Activated T-cell treated with anti-CD3 and anti-CD28 coated beads, Interleukin-2, amount 50 U/mL, for 24 hours (primary cell): ENCODE results near the gene ALOXE3.
A peak's percentile ranks its signal among the peaks of the same experiment; 100 is the strongest.
"Not testable (repeated sequence)": the region's sequence is repeated elsewhere in the genome, so short reads cannot be mapped to it uniquely, and the experiment has no call there.

ENCODE experiments used
- DNase-seq: peaks from one replicate; pipeline ENCODE4 v3.0.0-alpha.2; 2020
- H3K27ac Mint-ChIP-seq: 2 replicates; pipeline ENCODE4 v1.8.0; 2020; ENCODE audit warnings: mild to moderate bottlenecking, mixed read lengths
- H3K27me3 Mint-ChIP-seq: 2 replicates; pipeline ENCODE4 v1.8.0; 2020; ENCODE audit warnings: mixed read lengths
- H3K36me3 Mint-ChIP-seq: 2 replicates; pipeline ENCODE4 v1.8.0; 2020; ENCODE audit warnings: low read depth, mixed read lengths
- H3K4me1 Mint-ChIP-seq: 2 replicates; pipeline ENCODE4 v1.8.0; 2020; ENCODE audit warnings: low read depth, mixed read lengths
- H3K4me3 Mint-ChIP-seq: 2 replicates; pipeline ENCODE4 v1.8.0; 2020; ENCODE audit warnings: mild to moderate bottlenecking, moderate library complexity, mixed read lengths
- H3K9me3 Mint-ChIP-seq: 2 replicates; pipeline ENCODE4 v1.8.0; 2020; ENCODE audit warnings: mixed read lengths

ALOXE3 gene

GRCh38 chr17:8073627-8074484 is 44.5 kb downstream of the ALOXE3 start:
- no peaks in the 10 kb centered on the region for H3K36me3 Mint-ChIP-seq
- DNase-seq, result peak; percentile 90
- H3K27me3 Mint-ChIP-seq, result peaks cover 47% of the 10 kb centered on the region
- H3K4me3 Mint-ChIP-seq, result peak overlapping the region; percentile 73
- no peaks in the 10 kb centered on the region for H3K9me3 Mint-ChIP-seq
- peaks cover 20% of the 10 kb centered on the region for H3K4me1 Mint-ChIP-seq
- H3K27ac Mint-ChIP-seq, result no peak overlapping the region

GRCh38 chr17:8072729-8073461 is 45.4 kb downstream of the ALOXE3 start:
- H3K4me3 Mint-ChIP-seq, result peak overlapping the region; percentile 73
- no peaks in the 10 kb centered on the region for H3K9me3 Mint-ChIP-seq
- peaks cover 47% of the 10 kb centered on the region for H3K27me3 Mint-ChIP-seq
- H3K36me3 Mint-ChIP-seq, result no peaks in the 10 kb centered on the region
- H3K27ac Mint-ChIP-seq, result peak overlapping the region; percentile 65
- peak; percentile 65 for DNase-seq
- H3K4me1 Mint-ChIP-seq, result peaks cover 20% of the 10 kb centered on the region

GRCh38 chr17:8072341-8072728 is 46.0 kb downstream of the ALOXE3 start:
- peak overlapping the region; percentile 54 for H3K4me3 Mint-ChIP-seq
- no peaks in the 10 kb centered on the region for H3K36me3 Mint-ChIP-seq
- DNase-seq, result no peak
- H3K27me3 Mint-ChIP-seq, result peaks cover 47% of the 10 kb centered on the region
- H3K27ac Mint-ChIP-seq, result peak overlapping the region; percentile 65
- no peaks in the 10 kb centered on the region for H3K9me3 Mint-ChIP-seq
- H3K4me1 Mint-ChIP-seq, result peaks cover 18% of the 10 kb centered on the region

- no peak for DNase-seq
- H3K27ac Mint-ChIP-seq, result no peak overlapping the region
- H3K4me1 Mint-ChIP-seq, result peaks cover 18% of the 10 kb centered on the region
- no peaks in the 10 kb centered on the region for H3K36me3 Mint-ChIP-seq
- H3K4me3 Mint-ChIP-seq, result no peak overlapping the region
- no peaks in the 10 kb centered on the region for H3K9me3 Mint-ChIP-seq
- H3K27me3 Mint-ChIP-seq, result peaks cover 47% of the 10 kb centered on the region
Observed at GRCh38 chr17:8071496-8071895, 46.8 kb downstream of the ALOXE3 start.

- Mint-ChIP-seq H3K4me1 (peaks cover 18% of the 10 kb centered on the region), H3K27me3 (peaks cover 45% of the 10 kb centered on the region), H3K27ac (no peak overlapping the region), H3K36me3 (no peaks in the 10 kb centered on the region), H3K4me3 (no peak overlapping the region), H3K9me3 (no peaks in the 10 kb centered on the region)
- no peak for DNase-seq
Observed at GRCh38 chr17:8069587-8069860, 48.8 kb downstream of the ALOXE3 start.

GRCh38 chr17:8068736-8069586 is 49.4 kb downstream of the ALOXE3 start:
- Mint-ChIP-seq H3K4me3 (no peak overlapping the region), H3K27me3 (peaks cover 44% of the 10 kb centered on the region), H3K36me3 (no peaks in the 10 kb centered on the region), H3K9me3 (no peaks in the 10 kb centered on the region), H3K27ac (no peak overlapping the region), H3K4me1 (peaks cover 16% of the 10 kb centered on the region)
- no peak for DNase-seq

- DNase-seq, result no peak
- Mint-ChIP-seq H3K9me3 (no peaks in the 10 kb centered on the region), H3K4me3 (no peak overlapping the region), H3K4me1 (peaks cover 5% of the 10 kb centered on the region), H3K27ac (no peak overlapping the region), H3K27me3 (peaks cover 43% of the 10 kb centered on the region), H3K36me3 (no peaks in the 10 kb centered on the region)
Observed at GRCh38 chr17:8067806-8068205, 50.5 kb downstream of the ALOXE3 start.

GRCh38 chr17:8066841-8067775 is 51.2 kb downstream of the ALOXE3 start:
- no peaks in the 10 kb centered on the region for H3K9me3 Mint-ChIP-seq
- H3K27ac Mint-ChIP-seq, result no peak overlapping the region
- H3K36me3 Mint-ChIP-seq, result no peaks in the 10 kb centered on the region
- peaks cover 2% of the 10 kb centered on the region for H3K4me1 Mint-ChIP-seq
- H3K27me3 Mint-ChIP-seq, result peaks cover 43% of the 10 kb centered on the region
- no peak for DNase-seq
- no peak overlapping the region for H3K4me3 Mint-ChIP-seq

GRCh38 chr17:8064561-8065019 is 53.7 kb downstream of the ALOXE3 start:
- Mint-ChIP-seq H3K9me3 (no peaks in the 10 kb centered on the region), H3K27me3 (peaks cover 53% of the 10 kb centered on the region), H3K36me3 (no peaks in the 10 kb centered on the region), H3K4me3 (no peak overlapping the region), H3K4me1 (peaks cover 2% of the 10 kb centered on the region), H3K27ac (no peak overlapping the region)
- DNase-seq, result no peak

GRCh38 chr17:8063761-8064534 is 54.4 kb downstream of the ALOXE3 start:
- no peak for DNase-seq
- H3K27me3 Mint-ChIP-seq, result peaks cover 59% of the 10 kb centered on the region
- H3K4me1 Mint-ChIP-seq, result peaks cover 2% of the 10 kb centered on the region
- no peaks in the 10 kb centered on the region for H3K9me3 Mint-ChIP-seq
- H3K27ac Mint-ChIP-seq, result no peak overlapping the region
- no peaks in the 10 kb centered on the region for H3K36me3 Mint-ChIP-seq
- H3K4me3 Mint-ChIP-seq, result no peak overlapping the region

GRCh38 chr17:8062807-8063483 is 55.4 kb downstream of the ALOXE3 start:
- Mint-ChIP-seq H3K36me3 (no peaks in the 10 kb centered on the region), H3K27ac (no peak overlapping the region), H3K27me3 (peaks cover 66% of the 10 kb centered on the region), H3K4me3 (no peak overlapping the region), H3K4me1 (peaks cover 2% of the 10 kb centered on the region), H3K9me3 (no peaks in the 10 kb centered on the region)
- no peak for DNase-seq

- H3K4me3 Mint-ChIP-seq, result no peak overlapping the region
- peaks cover 71% of the 10 kb centered on the region for H3K27me3 Mint-ChIP-seq
- H3K9me3 Mint-ChIP-seq, result no peaks in the 10 kb centered on the region
- peaks cover 4% of the 10 kb centered on the region for H3K4me1 Mint-ChIP-seq
- DNase-seq, result no peak
- no peaks in the 10 kb centered on the region for H3K36me3 Mint-ChIP-seq
- no peak overlapping the region for H3K27ac Mint-ChIP-seq
Observed at GRCh38 chr17:8062435-8062806, 55.9 kb downstream of the ALOXE3 start.

GRCh38 chr17:8061851-8062250 is 56.5 kb downstream of the ALOXE3 start:
- H3K9me3 Mint-ChIP-seq, H3K27ac Mint-ChIP-seq, H3K4me1 Mint-ChIP-seq, DNase-seq, H3K4me3 Mint-ChIP-seq, H3K36me3 Mint-ChIP-seq: not testable (repeated sequence)
- H3K27me3 Mint-ChIP-seq, result peaks cover 77% of the 10 kb centered on the region
